GM18873 (cell line): Measurements from ENCODE around the gene SLC36A2.
"Not testable (repeated sequence)": the region's sequence is repeated elsewhere in the genome, so short reads cannot be mapped to it uniquely, and the experiment has no call there.

Source experiments
- ATAC-seq: cut with Tn5 transposase; IDR thresholded peaks from one replicate; pipeline ENCODE4 v1.9.1; 2021; ENCODE audit warnings: mild to moderate bottlenecking, moderate library complexity, moderate number of reproducible peaks; ENCODE audit not compliant: unreplicated experiment, low FRiP score

SLC36A2 gene

DNA sequence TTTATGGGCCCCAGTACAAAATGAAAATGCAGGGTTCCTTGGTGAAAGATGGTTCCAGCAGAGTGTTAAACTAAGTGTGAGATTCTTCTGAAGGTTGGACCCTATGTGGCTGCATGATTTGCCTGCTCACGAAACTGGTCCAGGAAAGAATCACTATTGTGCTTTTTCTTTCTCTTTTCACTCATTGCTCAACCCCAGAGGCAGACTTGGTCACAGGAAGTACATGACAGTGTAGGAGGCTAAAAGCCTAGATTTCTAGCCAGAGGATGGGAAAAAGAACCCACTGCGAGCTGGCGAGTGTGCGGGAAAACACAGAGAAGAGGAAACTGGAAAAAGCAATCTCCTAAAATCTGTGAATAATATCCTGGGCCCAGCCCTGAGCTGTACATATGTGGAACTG, 18.6 kb downstream of the SLC36A2 start:
- ATAC-seq, result no peak

DNA sequence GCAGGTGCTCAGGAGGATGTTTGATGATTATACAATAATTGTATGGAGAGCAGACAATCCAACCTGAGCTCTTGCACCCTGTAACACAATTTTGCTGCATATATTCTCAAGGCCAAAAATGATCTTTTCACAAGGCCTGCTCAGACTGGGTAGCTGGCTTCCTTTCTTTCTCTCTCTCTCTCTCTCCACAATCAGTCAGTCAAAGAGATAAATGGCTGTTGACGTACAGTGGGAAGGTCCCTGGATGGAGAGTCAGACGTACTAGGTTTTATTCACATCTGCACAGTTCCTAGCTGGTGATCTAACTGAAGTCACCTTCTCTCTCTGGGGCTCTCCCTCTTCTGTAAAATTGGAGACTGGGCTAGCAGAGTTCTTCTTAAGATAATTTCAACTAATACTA, 19.8 kb downstream of the SLC36A2 start:
- ATAC-seq, result no peak

DNA sequence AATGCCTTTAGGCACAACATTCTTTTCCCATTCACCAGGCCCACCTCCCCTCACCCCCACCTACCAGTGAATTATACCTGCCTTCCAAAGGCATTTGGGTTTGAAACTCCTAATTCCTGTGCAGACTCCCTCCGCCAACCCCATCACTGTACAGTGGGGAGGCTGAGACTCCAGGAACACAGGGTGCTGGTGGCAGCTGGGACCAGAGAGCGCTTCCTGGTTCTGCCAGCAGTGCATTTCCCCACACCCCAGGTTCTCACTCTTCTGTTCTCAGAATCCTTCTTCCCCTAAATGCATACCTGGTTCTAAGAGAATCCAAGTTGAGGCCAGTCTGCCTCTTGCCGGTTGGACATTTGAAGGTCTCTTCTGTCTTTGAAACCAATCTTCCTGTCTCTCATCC, 21.1 kb downstream of the SLC36A2 start:
- no peak for ATAC-seq

DNA sequence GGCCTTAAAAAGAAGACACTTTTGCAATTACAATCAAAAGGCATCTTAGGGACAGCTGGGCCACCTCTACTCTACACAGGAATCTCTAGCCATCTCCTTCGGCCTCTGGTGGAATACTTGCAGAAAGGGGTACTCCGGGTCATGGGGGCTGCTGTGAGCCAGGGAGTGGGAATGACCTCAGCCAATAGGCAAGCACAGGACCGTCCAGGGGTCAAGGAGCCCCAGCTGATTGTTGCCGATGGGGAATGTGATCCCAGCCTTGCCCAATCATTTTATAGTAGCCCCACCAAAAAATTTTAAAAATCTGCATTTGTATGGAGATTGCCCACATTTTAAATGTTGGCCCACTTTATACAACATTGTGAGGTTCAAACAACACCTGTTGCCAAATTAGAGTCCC, 26.9 kb downstream of the SLC36A2 start:
- ATAC-seq, result no peak

DNA sequence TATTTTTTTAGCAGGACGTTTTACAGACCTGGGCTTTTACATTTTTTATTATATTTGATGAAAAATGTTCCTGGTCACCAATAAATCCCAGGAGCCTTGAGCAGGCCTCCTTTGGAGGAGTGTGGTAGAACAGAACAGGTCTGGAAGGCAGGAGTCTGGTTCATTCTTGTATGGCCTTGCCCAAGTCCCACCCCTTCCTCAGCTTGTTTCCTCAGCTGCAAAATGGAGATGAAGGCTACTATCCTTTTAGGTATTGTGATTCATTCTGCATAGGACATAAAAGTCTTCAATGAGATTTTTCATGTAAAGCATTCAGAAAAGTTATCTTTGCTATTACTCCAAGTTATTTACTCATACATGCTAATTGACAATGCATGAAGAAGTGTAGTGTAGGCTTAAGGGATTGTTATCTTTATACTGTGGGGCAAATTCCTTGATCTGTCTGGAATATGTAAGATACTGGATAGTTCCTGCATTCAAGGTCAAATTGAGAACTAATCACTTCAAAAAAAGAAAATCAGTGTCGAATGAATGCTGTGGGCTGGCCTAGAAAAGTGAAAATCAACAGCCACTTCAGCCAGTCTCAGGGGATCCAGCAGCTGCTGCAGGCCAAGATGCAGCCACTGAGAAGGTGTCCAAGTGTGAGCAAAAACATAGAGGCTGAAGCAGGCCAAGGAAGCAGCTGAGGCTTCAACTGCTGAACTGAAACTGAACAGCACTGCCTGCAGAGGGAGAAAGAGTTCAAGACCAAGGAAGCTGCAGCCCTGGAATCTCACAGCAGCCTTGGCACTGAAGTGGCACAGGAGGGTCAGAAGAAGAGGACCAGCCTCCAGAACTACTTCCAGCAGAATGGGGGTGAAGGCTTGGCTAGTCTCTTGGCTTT, 28.3 kb downstream of the SLC36A2 start:
- peak; percentile 65 for ATAC-seq

DNA sequence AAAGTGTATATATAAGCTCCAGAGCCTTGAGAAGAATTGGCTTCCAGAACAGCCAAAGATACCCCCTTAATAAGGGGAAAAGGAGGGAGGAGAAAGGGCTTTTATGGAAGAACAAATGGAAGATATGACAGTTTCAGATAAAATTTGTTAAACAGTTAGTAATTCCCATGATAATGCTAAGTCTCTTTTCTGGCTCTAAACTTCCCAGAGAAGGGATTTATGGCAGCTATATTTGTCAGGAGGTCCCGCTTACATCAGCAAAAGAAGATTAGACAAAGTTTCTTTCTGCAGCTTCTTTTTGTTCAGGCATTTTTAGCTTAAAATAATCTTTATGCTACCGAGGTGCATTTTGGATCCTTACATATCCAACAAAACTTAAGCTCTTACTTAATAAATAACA, 29.5 kb downstream of the SLC36A2 start:
- ATAC-seq, result no peak

DNA sequence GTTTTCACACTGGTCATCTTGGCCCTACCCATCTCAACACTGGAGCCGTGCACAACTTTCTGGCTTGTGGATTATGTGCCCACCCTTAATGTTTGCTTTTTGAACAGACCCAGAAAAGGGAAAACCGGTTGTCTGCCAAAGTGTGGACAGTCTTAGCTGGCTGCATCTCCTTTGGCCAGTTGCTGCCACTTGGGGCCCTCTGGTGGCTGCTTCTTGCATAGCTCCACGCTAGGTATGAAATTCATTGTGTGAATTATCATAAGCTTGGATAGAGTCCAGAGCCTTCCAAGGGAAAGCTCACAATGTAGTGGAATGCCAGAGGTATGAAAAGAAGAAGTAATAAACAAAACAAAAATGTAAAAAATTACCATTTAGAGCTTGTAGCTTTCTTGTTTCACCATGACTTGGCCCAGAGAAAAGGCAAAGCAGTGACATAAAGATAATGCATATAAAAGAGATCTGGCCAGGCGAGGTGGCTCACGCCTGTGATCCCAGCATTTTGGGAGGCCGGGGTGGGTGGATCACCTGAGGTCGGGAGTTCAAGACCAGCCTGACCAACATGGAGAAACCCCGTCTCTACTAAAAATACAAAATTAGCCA, 31.3 kb downstream of the SLC36A2 start:
- ATAC-seq, result peak; percentile 63

DNA sequence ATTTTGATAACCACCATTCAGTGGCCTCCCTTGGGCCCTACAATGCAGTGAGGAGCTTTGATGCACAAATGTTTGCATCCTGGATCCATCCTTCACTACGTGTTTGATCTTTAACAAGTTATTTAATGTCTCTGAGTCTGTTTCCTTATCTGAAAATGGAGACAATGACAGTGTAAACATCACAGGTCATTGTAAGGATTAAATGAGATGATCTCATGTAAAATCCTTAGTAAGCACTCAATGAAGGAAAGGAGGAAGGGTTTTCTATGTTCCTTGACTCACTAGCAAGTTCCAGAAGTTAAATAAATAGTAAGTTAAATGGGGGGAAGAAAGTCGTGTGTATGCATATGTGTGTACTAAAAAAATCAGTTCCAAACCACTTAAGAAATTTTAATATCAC, 34.0 kb downstream of the SLC36A2 start:
- ATAC-seq, result no peak

DNA sequence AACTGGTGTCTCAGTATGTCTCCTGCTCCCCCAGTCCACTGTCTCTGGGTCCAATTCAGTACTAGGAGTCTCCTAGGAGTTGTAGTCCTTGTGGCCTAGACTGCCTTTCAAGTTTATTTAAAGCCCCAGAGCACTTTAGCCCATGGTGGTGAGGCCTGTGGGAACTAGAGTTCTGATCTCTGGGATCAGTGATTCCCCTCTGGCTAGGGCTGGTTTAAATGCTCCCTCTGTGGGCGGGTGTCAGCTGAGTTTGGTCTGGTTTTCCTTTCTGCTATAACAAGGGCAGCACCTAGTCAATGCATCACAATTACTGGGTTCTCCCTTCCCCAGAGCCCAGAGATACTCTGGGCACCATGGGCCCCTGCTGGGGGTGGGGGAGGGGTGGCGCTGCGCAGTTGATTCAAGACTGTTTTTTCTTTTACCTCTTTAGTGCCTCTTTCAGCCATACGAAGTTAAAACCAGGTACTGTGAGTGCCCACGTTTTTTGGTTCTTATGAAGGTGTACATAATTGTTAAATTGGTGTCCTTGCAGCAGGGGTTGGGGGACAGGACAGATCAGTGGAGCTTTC, 34.5 kb downstream of the SLC36A2 start:
- no peak for ATAC-seq

DNA sequence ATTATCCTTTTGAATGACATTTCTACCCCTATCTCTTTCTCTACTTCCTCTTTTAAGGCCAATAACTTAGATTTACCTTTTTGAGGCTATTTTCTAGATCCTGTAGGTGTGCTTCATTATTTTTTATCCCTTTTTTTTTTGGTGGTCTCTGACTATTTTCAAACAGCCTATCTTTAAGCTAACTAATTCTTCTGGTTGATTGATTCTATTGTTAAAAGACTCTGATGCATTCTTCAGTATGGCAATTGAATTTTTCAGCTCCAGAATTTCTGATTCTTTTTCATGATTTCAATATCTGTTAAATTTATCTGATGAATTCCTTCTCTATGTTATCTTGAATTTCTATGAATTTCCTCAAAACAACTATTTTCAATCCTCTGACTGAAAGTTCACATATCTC, 36.4 kb downstream of the SLC36A2 start:
- no peak for ATAC-seq

DNA sequence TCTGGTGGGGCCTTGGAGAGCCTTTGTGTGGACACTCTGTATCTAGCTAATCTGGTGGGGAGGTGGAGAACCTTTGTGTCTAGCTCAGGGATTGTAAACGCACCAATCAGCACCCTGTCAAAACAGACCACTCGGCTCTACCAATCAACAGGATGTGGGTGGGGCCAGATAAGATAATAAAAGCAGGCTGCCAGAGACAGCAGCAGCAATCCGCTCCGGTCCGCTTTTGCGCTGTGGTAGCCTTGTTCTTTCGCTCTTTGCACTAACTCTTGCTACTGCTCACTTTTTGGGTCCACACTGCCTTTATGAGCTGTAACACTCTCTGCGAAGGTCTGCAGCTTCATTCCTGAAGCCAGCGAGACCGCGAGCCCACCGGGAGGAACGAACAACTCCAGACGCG, 37.5 kb downstream of the SLC36A2 start:
- ATAC-seq, result not testable (repeated sequence)

DNA sequence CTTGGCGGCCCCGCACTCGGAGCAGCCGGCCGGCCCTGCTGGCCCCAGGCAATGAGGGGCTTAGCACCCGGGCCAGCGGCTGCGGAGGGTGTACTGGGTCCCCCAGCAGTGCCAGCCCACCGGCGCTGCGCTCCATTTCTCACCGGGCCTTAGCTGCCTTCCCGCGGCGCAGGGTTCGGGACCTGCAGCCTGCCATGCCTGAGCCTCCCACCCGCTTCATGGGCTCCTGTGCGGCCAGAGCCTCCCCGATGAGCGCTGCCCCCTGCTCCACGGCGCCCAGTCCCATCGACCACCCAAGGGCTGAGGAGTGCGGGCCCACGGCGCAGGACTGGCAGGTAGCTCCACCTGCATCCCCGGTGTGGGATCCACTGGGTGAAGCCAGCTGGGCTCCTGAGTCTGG, 38.1 kb downstream of the SLC36A2 start:
- ATAC-seq, result not testable (repeated sequence)

DNA sequence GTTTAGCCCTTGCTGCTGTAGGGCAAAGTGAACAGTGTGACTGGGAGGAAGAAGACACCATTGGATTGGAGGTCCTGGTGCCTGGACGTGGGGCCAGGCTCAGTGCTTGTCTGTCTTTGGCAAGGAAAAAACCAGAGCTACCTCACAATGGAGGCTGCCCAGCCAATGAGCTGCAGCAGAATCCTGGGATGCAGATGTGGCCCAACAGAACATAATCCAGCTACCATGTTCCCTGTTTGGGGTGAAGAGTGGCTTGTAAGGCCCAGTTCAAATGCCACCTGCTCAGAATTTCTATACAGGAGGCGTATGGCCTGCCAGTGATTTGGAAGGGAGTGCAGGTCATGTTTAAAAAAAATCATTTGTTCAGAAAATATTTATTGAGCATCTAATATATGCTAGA, 43.7 kb downstream of the SLC36A2 start, which contains the start of gene SLC36A3:
Gene SLC36A3, minus strand, starts transcription at position 101 of the 400 bp plus-strand sequence. CDS start 412 bp downstream, outside the sequence.
- ATAC-seq, result no peak

DNA sequence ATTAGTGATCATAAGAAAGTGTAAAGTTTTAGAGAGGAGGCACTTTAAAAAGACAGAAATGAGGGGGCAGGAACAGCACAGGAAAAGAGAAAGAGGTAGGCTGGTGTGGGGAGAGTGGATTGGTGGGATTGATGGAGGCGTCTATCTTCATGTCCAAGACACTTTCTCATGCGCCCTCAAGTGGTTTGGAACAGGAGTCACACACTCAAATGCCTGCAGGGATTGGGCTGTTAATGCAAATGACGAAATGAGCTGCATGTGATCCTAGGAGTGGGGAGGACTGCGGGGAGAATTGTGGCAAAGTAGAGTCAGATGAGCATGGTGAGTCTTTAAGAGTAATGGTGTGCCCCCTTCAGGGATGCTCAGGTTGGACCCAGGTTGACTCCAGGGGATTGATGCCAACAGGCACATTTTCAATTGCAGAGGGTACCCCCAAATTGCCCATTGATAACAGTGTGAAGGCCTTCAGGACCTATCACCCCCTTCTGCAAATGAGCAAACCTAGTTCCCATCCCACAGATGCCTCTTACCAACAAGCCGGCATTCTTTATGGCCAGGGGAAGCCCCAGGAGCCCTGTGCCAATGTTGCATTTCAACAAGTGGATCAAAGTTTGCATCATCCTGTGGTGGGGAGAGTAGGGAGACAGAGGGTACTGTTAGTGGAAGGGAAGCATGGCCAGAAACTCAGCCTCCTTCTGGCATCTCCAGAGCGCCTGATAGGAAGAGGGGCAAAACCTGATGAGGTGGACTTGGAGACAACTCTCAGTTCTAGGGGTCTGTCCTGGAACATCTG, 49.1 kb downstream of the SLC36A2 start:
- no peak for ATAC-seq

DNA sequence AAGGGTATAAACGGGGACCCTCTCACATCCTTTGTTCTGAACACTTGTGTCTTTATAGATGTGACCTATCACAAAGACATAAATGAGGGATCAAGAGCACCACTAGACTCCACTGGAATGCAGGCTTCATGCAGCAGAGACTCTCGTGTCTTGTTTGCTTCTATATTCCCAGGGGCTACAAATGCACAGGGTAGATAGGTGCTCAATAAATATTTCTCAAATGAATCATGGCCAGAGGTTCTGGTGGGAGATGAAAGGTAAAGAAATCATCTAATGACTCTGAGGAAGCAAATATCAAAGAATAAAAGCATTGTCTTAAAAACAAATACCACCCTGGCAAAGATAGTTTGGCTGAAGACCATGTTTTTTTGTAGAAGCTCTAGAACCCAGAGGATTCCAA, 50.4 kb downstream of the SLC36A2 start:
- ATAC-seq, result no peak

DNA sequence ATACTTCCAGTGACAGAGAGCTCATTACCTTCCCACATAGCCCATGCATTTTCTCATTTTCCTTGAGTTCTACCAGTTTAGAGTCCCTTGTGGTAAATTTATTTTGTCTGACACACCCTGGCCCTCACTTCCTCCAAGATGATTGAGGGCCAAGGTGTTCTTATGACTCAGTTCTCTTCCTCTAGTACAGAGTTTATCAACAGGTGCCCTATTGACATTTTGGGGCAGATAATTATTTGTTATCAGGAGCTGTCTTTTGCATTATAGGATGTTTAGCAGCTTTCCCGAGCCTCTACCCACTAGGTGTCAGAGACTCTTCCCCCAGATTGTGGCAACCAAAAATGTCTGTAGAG, 50.9 kb downstream of the SLC36A2 start:
- ATAC-seq, result no peak

DNA sequence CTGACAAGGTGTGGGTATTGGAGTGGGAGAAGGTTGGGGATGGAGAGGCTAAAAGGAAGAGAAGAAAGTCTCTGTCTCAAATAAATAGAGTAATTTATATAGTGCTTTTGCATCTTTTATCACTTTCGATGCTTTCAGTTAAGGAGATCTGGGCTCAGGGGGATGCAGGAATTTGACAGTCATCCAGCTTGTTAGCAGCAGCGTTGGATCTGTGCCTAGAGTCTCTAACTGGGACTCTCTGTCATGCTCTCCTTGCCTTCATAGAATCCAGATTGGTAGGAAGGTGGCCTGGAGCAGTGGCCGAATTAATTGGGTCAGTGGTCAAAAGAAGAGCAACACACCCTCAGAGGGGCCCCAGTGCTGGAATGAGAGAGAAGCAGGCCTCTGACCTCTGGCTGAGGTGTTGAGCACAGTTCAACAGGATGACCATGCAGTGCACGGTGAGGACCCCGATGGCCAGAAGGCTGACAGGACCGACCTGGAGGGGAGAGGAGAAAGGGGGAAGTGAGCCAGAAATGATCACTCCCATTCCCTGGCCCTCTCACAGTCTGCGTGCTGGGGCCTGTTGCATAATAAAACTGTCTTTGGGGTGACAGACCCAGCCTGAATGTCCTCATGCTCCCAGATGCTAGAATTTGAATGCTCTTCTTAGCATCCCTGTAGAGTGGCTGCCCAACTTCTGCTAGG, 51.4 kb downstream of the SLC36A2 start:
- no peak for ATAC-seq

DNA sequence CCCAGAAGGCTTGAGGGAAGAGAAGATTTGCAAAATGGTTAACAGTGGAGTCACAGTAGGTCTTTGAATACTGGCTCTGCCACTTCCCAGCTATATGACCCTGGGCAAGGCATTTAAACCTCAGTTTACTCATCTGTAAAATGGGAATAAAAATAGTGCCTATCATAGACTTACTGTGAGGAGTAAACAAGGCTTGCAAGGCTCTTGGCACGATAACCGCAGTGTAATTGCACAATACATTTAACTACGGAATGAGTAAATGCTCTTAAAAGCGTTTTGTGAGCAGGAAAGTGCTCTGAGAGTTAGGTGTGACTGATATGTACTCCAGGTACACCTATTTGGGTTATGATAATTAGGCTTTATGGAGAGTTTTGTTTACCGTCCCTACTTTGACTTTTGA, 52.2 kb downstream of the SLC36A2 start:
- no peak for ATAC-seq

DNA sequence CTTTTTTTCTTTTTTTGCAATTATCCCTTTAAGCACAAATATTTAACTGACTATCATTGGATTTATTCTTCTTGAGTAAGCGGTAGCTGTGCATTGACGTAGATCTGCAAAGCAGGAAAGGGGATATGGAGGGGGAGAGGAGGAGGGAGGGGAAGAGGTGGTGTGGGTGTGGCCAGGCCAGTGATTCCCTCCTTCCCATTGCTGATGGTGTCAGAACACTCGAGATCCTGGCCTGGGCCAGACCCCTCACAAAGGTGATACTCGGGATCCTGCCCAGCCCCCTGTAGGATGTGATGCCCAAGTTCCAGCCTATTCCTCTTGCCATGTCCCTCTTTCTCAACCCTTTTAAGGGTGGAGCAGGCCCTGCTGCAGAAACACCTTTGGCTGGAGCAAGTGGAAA, 53.7 kb downstream of the SLC36A2 start:
- ATAC-seq, result no peak

DNA sequence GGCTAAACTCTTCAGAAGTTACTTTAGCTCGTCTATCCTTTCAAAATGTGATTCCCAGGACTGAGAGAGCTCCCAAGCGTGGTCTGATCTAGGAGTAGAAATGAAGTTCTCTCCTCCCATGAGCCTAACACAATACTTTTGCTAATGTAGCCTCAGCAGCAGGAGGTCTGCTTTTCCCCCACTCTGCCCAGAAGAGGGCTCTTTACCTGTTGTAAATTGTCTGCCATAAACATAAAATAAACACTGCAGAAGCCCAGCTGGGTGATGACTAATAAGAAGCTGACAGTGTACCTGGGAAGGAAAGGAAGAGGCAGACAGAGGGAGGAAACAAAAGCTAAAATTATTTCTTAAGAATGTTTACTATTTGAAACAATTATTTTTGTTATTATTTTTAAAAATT, 59.2 kb downstream of the SLC36A2 start:
- no peak for ATAC-seq
